GM19043 (cell line): Measurements from ENCODE around the gene ZNF723.
"Not testable (repeated sequence)": the region's sequence is repeated elsewhere in the genome, so short reads cannot be mapped to it uniquely, and the experiment has no call there.

Experiments used
- ATAC-seq: cut with Tn5 transposase; IDR thresholded peaks from one replicate; pipeline ENCODE4 v1.9.1; 2021; ENCODE audit warnings: low read depth; ENCODE audit not compliant: unreplicated experiment

ZNF723 gene

GRCh38 chr19:22832031-22832762 is at the start of gene ZNF723:
Gene ZNF723 (plus strand): TSS chr19:22832291. CDS start chr19:22832380, 89 bp downstream.
- no peak for ATAC-seq

DNA sequence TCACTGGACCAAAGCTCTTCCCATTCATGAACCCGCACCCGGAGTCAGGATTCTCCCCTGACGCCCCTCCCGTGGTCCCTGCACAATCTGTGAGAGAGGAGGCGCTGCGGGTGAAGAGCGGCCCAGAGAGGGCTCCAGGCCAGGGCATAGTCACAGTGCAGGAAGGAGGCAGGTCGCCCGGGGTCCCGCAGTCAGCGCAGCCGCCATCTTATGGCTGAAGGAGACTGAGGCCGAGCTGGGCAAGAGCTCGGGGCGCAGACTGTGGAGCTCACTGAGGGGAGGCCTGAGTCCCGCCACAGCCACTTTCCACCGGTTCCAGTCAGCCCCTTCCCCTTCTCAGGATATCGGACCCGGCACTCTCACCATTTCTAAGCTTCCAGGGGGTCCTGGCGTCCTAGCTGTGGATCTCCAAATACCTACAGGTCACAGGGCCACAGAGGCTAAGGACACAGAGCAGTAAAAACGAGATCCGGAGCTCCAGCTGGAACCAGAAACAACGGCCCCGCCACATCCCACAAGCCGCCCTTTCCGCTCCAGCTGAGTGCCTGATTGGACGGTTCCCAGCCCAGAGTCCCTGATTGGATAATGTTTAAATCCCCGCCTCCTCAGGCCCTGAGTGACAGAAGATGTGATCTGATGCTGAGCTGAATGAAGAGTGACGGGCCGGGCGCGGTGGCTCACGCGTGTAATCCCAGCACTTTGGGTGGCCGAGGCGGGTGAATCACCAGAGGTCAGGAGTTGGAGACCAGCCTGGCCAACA is 48.3 kb upstream of the ZNF723 start, which contains the start of gene ZNF99:
ZNF99 (minus strand) TSS at position 501 of the 760 bp plus-strand sequence; CDS start at position 366, 135 bp downstream.
- ATAC-seq = no peak

- not testable (repeated sequence) for ATAC-seq
Observed at GRCh38 chr19:22792863-22793262, 39.2 kb upstream of the ZNF723 start.

DNA sequence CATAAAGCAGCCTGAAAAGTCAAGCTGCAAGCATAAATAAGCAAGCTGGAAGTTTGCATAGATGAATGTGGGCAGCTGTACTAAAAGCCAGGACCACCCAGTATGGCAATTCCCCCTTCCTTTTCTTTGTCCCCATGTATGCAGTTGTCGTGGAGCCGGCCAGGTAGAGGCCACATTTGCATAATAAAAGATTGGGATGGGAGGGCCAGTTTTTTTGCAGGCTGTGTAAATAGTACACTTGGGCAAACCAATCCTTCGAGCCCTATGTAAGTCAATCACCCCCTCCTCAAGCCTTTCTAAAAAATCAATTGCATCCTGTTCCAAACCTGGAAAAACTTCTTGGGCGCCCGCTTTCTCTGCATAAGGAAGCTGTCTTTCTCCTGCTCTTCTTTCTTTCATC is 35.1 kb upstream of the ZNF723 start:
- no peak for ATAC-seq

DNA sequence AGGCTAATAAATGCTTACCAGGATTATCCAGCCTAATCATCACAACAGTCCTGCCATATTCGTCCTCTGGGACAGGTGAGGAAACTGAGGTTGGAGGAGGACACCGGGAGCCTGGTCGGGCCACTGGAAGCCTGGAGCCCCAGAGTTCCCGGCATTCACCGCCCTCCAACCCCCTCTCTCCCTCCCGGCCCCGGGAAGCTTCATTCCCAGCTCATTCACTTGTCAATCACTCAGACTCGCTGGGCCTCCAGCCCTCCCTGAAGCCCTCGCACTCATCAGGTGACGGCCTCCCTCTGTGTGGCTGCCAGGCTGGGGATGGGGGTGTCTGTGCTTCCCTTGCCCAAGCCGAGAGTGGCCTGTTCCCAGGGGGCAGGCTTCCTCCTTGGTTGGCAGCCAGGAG is 25.7 kb upstream of the ZNF723 start:
- ATAC-seq = no peak

DNA sequence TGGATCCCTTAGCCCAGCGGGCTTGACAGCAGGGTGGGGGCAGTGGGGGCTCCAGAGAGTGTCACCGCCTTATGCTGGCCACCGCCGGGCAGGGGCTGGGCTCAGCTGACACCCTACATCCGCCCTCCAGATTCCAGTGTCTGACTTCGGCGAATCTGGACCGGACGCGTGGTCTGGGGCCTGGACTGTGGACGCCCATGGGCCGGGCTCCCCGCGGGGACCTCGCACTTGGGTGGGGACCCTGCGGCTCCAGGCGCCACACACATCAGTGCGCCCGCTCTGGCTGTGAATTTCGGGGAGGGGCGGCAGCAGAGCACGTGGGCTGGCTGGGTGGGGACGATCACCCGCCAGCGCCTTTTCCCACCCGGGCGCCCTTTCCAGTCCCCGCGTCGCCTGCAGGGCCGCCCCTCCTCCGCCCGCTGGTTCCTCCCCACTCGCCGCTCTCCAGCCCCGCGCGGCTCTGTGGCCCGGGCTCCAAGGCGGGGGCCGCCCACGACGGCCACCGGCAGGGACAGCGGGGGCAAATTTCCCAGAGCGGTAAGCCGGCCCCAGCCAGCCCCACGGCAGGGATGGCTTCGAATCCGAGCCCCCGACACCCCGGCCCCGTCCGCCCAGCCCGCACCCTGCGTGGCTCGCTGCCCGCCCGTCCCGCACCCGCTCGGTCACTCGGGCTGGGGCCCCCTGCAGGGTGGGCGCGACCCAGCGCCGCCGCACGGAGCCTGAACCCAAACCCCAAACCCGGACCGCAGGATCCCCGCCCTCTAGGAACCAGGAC is 24.8 kb upstream of the ZNF723 start:
- no peak for ATAC-seq

- ATAC-seq = no peak
Observed at GRCh38 chr19:22814124-22814523, 18.0 kb upstream of the ZNF723 start.

DNA sequence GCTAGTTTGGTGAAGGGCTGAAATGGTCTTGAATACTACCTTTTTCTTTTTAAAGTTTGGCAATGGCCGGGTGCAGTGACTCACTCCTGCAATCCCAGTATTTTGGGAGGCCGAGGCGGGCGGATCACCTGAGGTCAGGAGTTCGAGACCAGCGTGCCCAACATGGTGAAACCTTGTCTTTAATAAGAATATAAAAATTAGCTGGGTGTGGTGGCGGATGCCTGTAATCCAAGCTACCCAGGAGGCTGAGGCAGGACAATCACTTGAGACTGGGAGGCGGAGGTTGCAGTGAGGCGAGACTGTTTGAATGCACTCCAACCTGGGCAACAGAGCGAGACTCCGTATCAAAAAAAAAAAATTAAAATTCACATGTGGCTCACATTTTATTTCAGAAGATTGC is 880 bp upstream of the ZNF723 start:
- no peak for ATAC-seq

GRCh38 chr19:22857713-22858320 is 25.7 kb downstream of the ZNF723 start:
- ATAC-seq = not testable (repeated sequence)

- ATAC-seq = no peak
Observed at GRCh38 chr19:22882797-22883196, 50.7 kb downstream of the ZNF723 start.

DNA sequence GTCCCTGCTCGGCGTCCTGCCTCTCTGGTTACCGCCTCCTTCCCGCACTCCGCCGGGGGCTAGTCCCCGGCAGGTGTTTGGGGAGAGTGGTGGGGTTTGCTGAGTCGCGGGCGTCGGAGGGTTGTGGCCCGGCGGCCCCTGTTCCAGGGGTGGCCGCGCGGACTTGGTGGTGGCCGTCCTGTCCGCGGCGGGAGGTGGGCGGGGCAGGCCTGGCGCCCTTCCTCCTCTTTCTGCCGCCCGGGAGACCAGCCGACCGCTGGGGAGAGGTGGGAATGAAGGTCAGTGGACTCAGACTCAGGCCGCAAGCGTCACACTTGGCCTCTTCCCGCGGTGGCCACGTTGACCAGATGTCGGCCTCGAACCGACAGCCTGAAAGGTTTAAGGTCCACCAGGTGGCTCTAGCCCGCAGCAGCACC is 61.8 kb downstream of the ZNF723 start:
- no peak for ATAC-seq

GRCh38 chr19:22901431-22902130 is 69.5 kb downstream of the ZNF723 start:
- no peak for ATAC-seq
